Right lobe of liver (tissue), 6 donors: Measurements from ENCODE around the gene KLK10. TPM values are rescaled to one million over a fixed set of nuclear protein-coding genes. Genes with fewer than 3 reads are reported as not detected.

Experiments
- ATAC-seq, 4 donors: fragments of 200-7000 bp; cut with Tn5 transposase; one replicate each; pipeline ENCODE4 v1.9.1; 2020; ENCODE audit warnings: mild to moderate bottlenecking in 4 of 4, moderate library complexity in 4 of 4
- DNase-seq, 3 donors: peaks; one replicate each; pipeline ENCODE4 v3.0.0-alpha.2; 2020
- H3K27ac ChIP-seq, 3 donors: fragments of 200-600 bp; one replicate each; pipeline ENCODE4 v1.8.0; 2022
- H3K27me3 ChIP-seq, 2 donors: fragments of 200-600 bp; one replicate each; pipeline ENCODE4 v1.8.0; 2022
- H3K36me3 ChIP-seq, 4 donors: fragments of 200-600 bp; sonication (generic) in 1 of 4; one replicate each; pipeline versions ENCODE4 v1.5.1 to v1.8.0; 2017 to 2022; ENCODE audit warnings: control low read depth in 1 of 4
- H3K4me1 ChIP-seq, 4 donors: fragments of 200-600 bp; sonication (generic) in 1 of 4; one replicate each; pipeline versions ENCODE4 v1.5.1 to v1.8.0; 2017 to 2022; ENCODE audit warnings: control low read depth in 1 of 4
- H3K4me3 ChIP-seq, 3 donors: fragments of 200-600 bp; one replicate each; pipeline ENCODE4 v1.8.0; 2022
- H3K9me3 ChIP-seq, 4 donors: fragments of 200-600 bp; sonication (generic) in 1 of 4; one replicate each; pipeline versions ENCODE4 v1.5.1 to v1.8.0; 2017 to 2022; ENCODE audit warnings: control low read depth in 1 of 4
- CTCF ChIP-seq, 4 donors: fragments of 200-600 bp in 3 of 4; fragments of 450-650 bp in 1 of 4; IDR thresholded peaks; one replicate each; pipeline versions ENCODE4 v1.5.1 to v1.8.0; 2016 to 2022; ENCODE audit warnings: antibody characterized with exemption in 4 of 4, mild to moderate bottlenecking in 2 of 4
- POLR2A ChIP-seq: fragments of 450-650 bp; IDR thresholded peaks from one replicate; pipeline ENCODE4 v1.6.1; 2017; ENCODE audit warnings: antibody characterized with exemption, mild to moderate bottlenecking
- WGBS: methylation state at CpG from one replicate; pipeline ENCODE4 v1.1.6; 2018; ENCODE audit warnings: low coverage, low lambda C conversion rate; ENCODE audit not compliant: insufficient coverage; ENCODE audit errors: missing lambda C conversion rate; 5-methylcytosine and 5-hydroxymethylcytosine counted together
- intact Hi-C, 2 donors: fragments of 100-400 bp; cut with DNase I; formaldehyde crosslinking; loops; one replicate each; pipeline versions ENCODE4 v1.11.2 to v1.14.1; 2022
- total RNA-seq, 6 experiments: library from RNA; depleted of rRNA in 2 of 6; stranded (reverse); fragments of >200 nt in 2 of 6; fragmentation: NEBNext Ultra II Directional in 3 of 6; extraction: Animal tissue kit (Norgen Biotek cat#: 25700) in 3 of 6; gene quantifications; one replicate each; pipeline versions ENCODE4 v1.1.0 to v1.2.4, GENCODE V29; 2016 to 2023
- donor health status: DM: no; HTN: yes; CAD: no.
- donor health status: DM: no; HTN: no; CAD: no.
- donor health status: DM: no; HTN: no; CAD: no.
- donor health status: DM: no; HTN: yes; CAD: no.
- donor health status: DM: no; HTN: yes; CAD: no.

Gene KLK10
- total RNA-seq, 6 experiments from 2014 or later = 0.13 to 0.43 TPM; not detected in 4

DNA sequence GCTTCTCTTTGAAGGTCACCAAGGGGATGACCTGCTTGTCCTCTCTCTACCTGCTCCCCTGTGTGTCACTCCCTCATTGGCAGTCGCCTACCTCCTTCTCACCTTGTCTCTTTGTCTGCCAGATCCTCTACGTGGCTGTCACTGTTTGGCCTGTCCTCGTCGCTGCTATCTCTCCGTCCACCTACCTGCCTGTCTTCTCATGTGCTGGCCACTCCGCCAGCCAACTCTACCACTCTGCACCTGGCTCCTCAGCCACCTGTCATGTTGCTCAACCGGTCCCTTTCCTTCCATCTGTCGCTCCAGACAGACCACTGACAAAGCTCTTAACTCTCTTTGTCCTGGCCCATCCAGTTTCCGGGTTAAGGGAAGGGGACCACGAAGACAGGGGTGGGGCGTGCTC, 15.2 kb upstream of the KLK10 start, which contains the start of gene KLK12:
TSS of gene KLK12 (minus strand) at position 299 of the 400 bp plus-strand sequence. CDS start 381 bp downstream, outside the sequence.
- H3K9me3 ChIP-seq = no peaks in the 10 kb centered on the region
- no peaks in the 10 kb centered on the region for H3K36me3 ChIP-seq
- TF ChIP-seq CTCF (IDR thresholded peaks at IDR 0.05) (no peak), POLR2A (no peak)
- H3K4me3 ChIP-seq = no peak within 1 kb of the TSS
- 25% methylated on average over 11 of the region's 11 CpGs for WGBS
- no peaks in the 10 kb centered on the region for H3K27me3 ChIP-seq
- no peak for DNase-seq
- no peak within 1 kb of the TSS for H3K27ac ChIP-seq
- intact Hi-C loops = no loop called here
- H3K4me1 ChIP-seq = no peaks in the 10 kb centered on the region
- ATAC-seq = no peak

DNA sequence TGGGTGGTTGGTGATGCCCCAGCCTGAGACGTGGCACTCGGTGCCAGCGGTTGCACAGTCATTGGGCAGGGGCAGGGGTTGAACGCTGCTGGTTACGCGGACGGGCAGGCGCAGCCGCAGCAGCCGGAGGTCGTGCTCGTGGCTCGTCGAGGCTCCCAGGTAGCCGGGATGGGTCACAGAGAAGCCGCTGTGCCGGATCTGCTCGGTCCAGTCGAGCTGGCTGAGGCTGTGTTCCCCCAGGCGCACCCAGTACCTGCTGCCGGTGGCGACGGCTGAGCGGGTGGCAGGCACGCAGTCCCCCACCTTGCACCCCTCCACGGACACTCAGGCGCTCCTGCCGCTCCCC, 12.3 kb upstream of the KLK10 start:
- no peaks in the 10 kb centered on the region for H3K27me3 ChIP-seq
- H3K9me3 ChIP-seq = no peaks in the 10 kb centered on the region

GRCh38 chr19:51031220-51031879, 11.8 kb upstream of the KLK10 start:
- TF ChIP-seq POLR2A (no peak), CTCF (IDR thresholded peaks at IDR 0.05) (no peak)
- 77% methylated on average over 7 of the region's 7 CpGs for WGBS
- intact Hi-C loops = no loop called here
- Histone ChIP-seq H3K36me3 (no peaks in the 10 kb centered on the region), H3K27me3 (no peaks in the 10 kb centered on the region), H3K4me1 (no peaks in the 10 kb centered on the region), H3K27ac (no peak overlapping the region), H3K4me3 (no peak overlapping the region), H3K9me3 (no peaks in the 10 kb centered on the region)
- DNase-seq (no peak), ATAC-seq (no peak)

More for the DNA sequence above, 12.3 kb upstream of the KLK10 start:
- Histone ChIP-seq H3K4me1 (no peaks in the 10 kb centered on the region), H3K4me3 (no peak overlapping the region), H3K27ac (no peak overlapping the region), H3K36me3 (no peaks in the 10 kb centered on the region)
- intact Hi-C loops = no loop called here
- no peak for DNase-seq
- ATAC-seq = no peak
- 80% methylated on average over 1 of the region's 28 CpGs for WGBS
- TF ChIP-seq POLR2A (no peak), CTCF (IDR thresholded peaks at IDR 0.05) (no peak)

GRCh38 chr19:51030631-51031030, 11.1 kb upstream of the KLK10 start:
- Histone ChIP-seq H3K27me3 (no peaks in the 10 kb centered on the region), H3K9me3 (no peaks in the 10 kb centered on the region), H3K4me1 (no peaks in the 10 kb centered on the region), H3K4me3 (no peak overlapping the region), H3K36me3 (no peaks in the 10 kb centered on the region), H3K27ac (no peak overlapping the region)
- WGBS = 47% methylated on average over 4 of the region's 13 CpGs
- ATAC-seq = no peak
- intact Hi-C loops = no loop called here
- TF ChIP-seq CTCF (IDR thresholded peaks at IDR 0.05) = no peak
- TF ChIP-seq POLR2A = no peak
- no peak for DNase-seq
